Duodenal mucosa (tissue), 2 donors: Measurements from ENCODE around the gene CTDNEP1.

ENCODE experiments used
- H3K27ac ChIP-seq: one replicate; pipeline ENCODE4 v1.7.0; 2013; ENCODE audit warnings: low read depth, low read length
- H3K27me3 ChIP-seq, 2 donors: one replicate each; pipeline ENCODE4 v1.7.0; 2013; ENCODE audit warnings: low read length in 2 of 2, control low read depth in 1 of 2; ENCODE audit not compliant: insufficient read depth in 2 of 2, control insufficient read depth in 1 of 2
- H3K36me3 ChIP-seq, 2 donors: one replicate each; pipeline ENCODE4 v1.7.0; 2013; ENCODE audit warnings: low read length in 2 of 2, control low read depth in 1 of 2; ENCODE audit not compliant: insufficient read depth in 2 of 2, control insufficient read depth in 1 of 2
- H3K4me1 ChIP-seq, 2 donors: one replicate each; pipeline ENCODE4 v1.7.0; 2013; ENCODE audit warnings: low read length in 2 of 2, control low read depth in 1 of 2; ENCODE audit not compliant: insufficient read depth in 2 of 2, control insufficient read depth in 1 of 2
- H3K4me3 ChIP-seq, 2 donors: one replicate each; pipeline ENCODE4 v1.7.0; 2013; ENCODE audit warnings: low read length in 2 of 2, low read depth in 1 of 2
- H3K9ac ChIP-seq, 2 donors: one replicate each; pipeline ENCODE4 v1.7.0; 2013; ENCODE audit warnings: low read length in 2 of 2, low read depth in 1 of 2
- H3K9me3 ChIP-seq, 2 donors: one replicate each; pipeline ENCODE4 v1.7.0; 2013; ENCODE audit warnings: low read length in 2 of 2, control low read depth in 1 of 2; ENCODE audit not compliant: control insufficient read depth in 1 of 2

Gene CTDNEP1

DNA sequence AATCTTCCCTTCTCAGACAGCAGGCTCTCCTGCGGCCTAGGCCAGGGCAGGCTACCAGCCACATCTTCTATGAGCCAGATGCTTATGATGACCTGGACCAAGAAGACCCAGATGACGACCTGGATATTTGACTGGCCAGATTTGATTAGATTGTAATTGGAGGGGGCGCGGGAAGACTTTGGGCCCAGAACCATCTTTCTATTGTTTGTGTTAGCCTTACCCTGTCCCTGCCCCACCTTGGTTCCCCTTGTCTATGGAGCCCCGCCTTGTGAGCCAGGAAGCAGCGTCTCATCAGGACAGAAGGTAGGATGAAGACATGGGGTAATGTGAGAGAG lies 8.0 kb upstream of the CTDNEP1 start:
- Histone ChIP-seq H3K9me3 (no peaks in the 10 kb centered on the region), H3K4me3 (peak overlapping the region; percentile 66 to 92), H3K27me3 (peaks cover 0 to 12% of the 10 kb centered on the region in 2 donors), H3K9ac (peak overlapping the region; percentile 94 to 98), H3K27ac (peak overlapping the region; percentile 86), H3K4me1 (peaks cover 12 to 42% of the 10 kb centered on the region in 2 donors), H3K36me3 (peaks cover 14 to 48% of the 10 kb centered on the region in 2 donors)

DNA sequence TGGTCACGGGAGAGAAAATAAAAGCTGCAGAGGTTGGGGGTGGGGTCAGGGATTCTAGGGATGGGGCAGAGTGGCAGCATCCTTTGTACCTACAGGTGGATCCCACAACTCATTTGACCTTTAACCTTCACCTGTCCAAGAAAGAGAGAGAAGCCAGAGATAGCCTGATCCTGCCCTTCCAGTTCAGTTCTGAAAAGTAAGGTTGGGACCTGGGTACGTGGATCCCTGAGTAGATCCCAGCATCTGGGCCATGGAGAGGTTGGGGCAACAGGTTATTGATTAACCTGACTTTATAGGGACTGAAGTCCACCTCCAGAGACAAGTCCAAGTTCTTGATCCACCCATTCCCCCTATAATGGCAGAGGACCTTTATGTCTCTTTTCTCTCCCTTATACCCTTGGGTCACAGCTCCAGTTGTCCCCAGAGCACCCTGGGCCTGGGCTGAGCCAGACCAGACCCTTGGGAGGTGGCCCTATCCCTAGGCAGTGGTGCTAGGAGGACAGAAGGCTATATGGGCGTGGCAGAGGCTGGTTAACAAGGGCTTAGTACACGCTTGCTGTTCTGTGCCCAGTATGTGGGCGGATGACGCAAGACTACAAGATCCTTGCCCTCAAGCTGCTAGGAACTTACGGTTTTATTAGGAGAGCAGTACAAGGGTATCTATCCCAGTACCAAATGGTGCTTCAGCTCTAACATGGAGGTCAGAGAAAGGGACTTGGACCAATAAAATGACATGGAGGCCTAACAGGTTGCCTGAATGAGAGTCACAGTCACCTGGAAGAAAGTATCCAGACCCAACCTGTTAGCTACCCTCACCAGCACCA lies 7.4 kb upstream of the CTDNEP1 start:
- H3K9me3 ChIP-seq = no peaks in the 10 kb centered on the region
- peaks cover 20 to 53% of the 10 kb centered on the region in 2 donors for H3K36me3 ChIP-seq
- H3K27me3 ChIP-seq = peaks cover 0 to 12% of the 10 kb centered on the region in 2 donors
- H3K4me3 ChIP-seq = peak overlapping the region; percentile 66 to 92
- peaks cover 12 to 48% of the 10 kb centered on the region in 2 donors for H3K4me1 ChIP-seq
- peak overlapping the region; percentile 86 for H3K27ac ChIP-seq
- H3K9ac ChIP-seq = peak overlapping the region; percentile 94 to 98

DNA sequence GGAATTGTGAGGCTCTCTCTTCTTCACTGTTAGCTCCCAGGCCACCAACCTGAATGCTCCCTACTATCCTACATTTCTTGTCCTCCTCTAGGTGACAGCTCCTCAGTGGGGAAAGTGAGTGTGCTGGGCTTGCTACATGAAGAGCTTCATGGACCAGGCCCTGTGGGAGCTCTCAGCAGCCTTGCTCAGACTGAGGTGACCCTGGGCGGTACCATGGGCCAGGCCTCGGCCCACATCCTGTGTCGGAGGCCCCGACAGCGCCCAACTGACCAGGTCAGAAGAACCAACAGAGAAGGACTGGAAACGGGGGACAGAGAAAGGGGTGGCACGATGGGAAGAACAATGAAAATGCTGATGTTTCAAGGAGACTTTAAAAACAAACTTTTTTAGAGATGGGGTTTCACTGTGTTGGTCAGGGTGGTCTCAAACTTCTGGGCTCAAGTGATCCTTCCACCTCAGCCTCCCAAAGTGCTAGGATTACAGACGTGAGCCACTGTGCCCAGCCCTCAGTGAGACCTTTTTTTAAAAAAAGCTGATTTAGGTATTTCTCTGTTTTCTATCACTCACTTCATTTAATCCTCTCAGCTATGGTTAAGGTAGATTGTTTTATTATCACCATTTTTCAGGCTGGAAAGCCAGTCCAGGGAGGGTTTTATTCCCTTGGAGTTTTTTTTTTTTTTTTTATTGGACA lies 5.4 kb upstream of the CTDNEP1 start:
- no peaks in the 10 kb centered on the region for H3K27me3 ChIP-seq
- peaks cover 20 to 53% of the 10 kb centered on the region in 2 donors for H3K36me3 ChIP-seq
- H3K4me1 ChIP-seq = peaks cover 21 to 45% of the 10 kb centered on the region in 2 donors
- no peak overlapping the region for H3K27ac ChIP-seq
- H3K4me3 ChIP-seq = no peak overlapping the region
- no peaks in the 10 kb centered on the region for H3K9me3 ChIP-seq
- H3K9ac ChIP-seq = no peak overlapping the region

DNA sequence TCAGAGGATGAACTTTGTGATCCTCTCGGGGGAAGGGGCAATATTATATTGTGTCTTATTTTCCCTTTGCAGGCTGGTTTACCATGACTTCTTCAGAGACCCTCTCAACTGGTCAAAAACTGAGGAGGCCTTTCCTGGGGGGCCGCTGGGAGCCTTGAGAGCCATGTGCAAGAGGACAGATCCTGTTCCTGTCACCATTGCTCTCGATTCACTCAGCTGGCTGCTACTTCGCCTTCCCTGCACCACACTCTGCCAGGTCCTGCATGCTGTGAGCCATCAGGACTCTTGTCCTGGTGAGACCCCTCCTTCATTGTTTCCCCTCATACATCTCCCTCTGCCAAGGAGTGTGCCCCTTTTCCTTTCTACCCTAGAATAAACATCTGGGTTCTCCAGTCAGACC lies 3.0 kb upstream of the CTDNEP1 start:
- peaks cover 13 to 46% of the 10 kb centered on the region in 2 donors for H3K36me3 ChIP-seq
- H3K4me3 ChIP-seq = no peak overlapping the region
- no peaks in the 10 kb centered on the region for H3K27me3 ChIP-seq
- H3K9ac ChIP-seq = peak overlapping the region in 1 of 2 donors; percentile 32
- H3K27ac ChIP-seq = no peak overlapping the region
- peaks cover 30 to 53% of the 10 kb centered on the region in 2 donors for H3K4me1 ChIP-seq
- H3K9me3 ChIP-seq = no peaks in the 10 kb centered on the region

DNA sequence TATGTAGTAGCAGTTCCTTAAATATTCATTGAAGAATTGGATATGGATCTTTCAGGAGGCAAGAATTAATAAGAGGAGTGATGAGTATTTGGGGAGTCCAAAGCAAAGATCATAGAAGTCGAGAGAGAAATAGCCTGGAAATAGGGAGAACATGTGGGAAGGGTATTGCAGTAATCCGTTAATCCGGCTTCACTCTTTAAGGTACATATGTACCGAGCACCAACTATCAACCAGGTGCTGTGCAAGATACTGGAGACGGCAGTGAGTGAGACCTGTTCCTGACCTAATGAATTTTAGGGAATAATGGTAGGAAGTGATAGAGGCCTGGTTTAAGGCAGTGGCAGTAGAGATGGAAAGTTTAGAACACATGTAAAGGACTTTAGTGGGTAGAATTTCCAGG lies 1.5 kb upstream of the CTDNEP1 start:
- H3K36me3 ChIP-seq = peaks cover 10 to 32% of the 10 kb centered on the region in 2 donors
- peaks cover 24 to 54% of the 10 kb centered on the region in 2 donors for H3K4me1 ChIP-seq
- no peak overlapping the region for H3K27ac ChIP-seq
- peak overlapping the region; percentile 87 to 97 for H3K9ac ChIP-seq
- no peaks in the 10 kb centered on the region for H3K9me3 ChIP-seq
- no peaks in the 10 kb centered on the region for H3K27me3 ChIP-seq
- H3K4me3 ChIP-seq = peak overlapping the region; percentile 79 to 90

DNA sequence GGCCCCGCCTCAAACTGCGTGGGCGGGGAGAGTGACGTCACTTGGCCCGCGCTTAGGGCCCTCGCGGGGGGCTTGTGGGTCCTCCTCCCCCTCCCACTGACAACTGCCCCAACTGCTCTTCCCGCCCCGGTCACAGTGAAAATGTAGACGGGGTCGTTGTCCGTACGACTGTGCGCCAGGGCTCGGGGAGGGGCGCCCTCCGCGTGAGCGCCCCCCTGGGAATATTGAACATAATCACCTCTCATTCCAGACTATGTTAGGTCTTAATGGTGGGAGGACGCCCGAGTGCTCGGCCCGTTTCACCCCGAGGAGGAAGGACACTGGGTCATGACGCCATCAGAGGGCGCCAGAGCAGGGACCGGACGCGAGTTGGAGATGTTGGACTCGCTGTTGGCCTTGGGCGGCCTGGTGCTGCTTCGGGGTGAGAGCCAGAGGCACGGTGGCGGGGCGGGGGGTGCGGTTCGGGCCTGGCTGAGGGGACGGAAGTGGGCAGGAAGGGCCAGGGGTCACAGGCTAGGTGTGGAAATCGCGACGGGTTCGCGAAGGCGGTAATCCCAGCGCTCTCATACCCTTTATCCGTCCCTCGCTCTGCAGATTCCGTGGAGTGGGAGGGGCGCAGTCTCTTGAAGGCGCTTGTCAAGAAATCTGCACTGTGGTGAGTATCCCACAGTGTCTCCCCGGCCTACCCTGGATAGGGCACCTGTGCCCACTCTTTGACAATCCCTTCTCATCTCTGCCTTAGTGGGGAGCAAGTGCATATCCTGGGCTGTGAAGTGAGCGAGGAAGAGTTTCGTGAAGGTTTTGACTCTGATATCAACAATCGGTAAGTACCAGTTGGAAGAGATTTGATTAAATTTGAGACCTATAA lies 876 bp upstream of the CTDNEP1 start, which contains the start of gene ELP5:
Gene ELP5, plus strand, starts transcription at position 40 of the 868 bp plus-strand sequence. Its CDS starts 336 bp downstream, at position 376.
- peak within 1 kb of the TSS; percentile 100 for H3K27ac ChIP-seq
- H3K9me3 ChIP-seq = no peaks in the 10 kb centered on the region
- H3K27me3 ChIP-seq = no peaks in the 10 kb centered on the region
- H3K36me3 ChIP-seq = peaks cover 10 to 28% of the 10 kb centered on the region in 2 donors
- H3K9ac ChIP-seq = peak within 1 kb of the TSS; percentile 89 to 97
- peaks cover 24 to 54% of the 10 kb centered on the region in 2 donors for H3K4me1 ChIP-seq
- peak within 1 kb of the TSS; percentile 79 to 90 for H3K4me3 ChIP-seq

DNA sequence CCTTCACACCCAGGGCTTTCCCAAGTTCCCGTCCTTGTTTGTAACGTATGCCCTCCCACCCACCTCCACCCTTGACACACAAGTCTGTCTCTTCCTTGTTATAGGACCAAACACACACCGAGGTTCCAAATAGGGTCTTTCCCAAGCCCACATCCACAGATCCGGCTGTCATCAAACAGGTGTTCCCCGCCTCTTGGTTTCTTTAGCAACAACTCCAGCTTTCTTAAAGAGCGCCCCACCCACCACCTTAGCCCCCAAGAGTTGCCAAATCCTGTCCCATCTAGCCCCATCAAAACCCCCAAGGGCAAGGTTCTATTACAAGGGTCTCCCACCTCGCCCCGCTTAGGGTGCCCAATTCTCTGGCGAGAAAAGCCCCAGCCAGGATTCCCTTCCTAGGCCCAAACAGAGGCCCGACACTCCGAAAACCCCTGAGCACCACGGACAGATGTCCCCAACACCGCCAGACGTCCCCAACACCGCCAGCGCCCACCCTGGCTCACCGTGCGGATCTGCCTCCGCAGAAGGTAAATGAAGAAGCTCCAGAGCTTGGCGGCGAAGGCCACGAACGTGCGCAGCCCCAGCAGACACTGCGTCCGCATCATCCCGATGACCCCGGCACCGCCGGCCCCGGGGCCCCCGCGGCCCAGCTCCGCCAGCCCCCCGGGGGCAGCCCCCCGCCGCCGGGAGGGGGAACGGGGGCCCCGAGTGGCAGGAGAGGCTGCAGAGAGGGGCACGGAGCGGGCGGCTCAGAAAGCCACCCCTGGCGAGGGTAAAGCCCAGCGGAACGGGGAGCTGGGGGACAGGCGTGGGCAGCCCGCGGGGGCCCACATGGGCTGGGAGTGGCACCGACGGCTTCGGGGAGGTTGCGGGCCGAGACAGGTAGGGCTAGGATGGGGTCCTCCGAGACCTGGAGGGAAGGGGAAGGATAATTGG lies 573 bp downstream of the CTDNEP1 start:
- H3K4me1 ChIP-seq = peaks cover 24 to 46% of the 10 kb centered on the region in 2 donors
- H3K9ac ChIP-seq = peak overlapping the region; percentile 89 to 97
- H3K27me3 ChIP-seq = no peaks in the 10 kb centered on the region
- H3K9me3 ChIP-seq = no peaks in the 10 kb centered on the region
- peaks cover 18 to 29% of the 10 kb centered on the region in 2 donors for H3K36me3 ChIP-seq
- H3K27ac ChIP-seq = peak overlapping the region; percentile 100
- peak overlapping the region; percentile 79 to 90 for H3K4me3 ChIP-seq

DNA sequence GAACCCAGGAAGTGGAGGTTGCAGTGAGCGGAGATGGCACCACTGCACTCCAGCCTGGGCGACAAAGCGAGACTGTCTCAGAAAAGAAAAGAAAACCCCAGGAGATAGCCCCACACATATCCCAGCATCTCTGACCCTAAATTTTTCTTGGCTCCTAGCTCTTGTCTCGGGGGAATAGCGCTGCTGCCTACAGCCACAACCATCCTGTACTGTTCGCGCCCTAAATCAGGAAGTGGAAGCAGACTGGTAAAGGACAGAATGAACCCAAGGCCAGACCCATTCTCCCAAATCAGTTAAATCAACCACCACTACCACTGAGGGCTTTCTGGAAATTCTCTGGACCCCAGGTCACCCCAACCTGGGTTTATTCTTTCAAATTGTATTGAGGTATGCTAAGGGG lies 1.7 kb downstream of the CTDNEP1 start:
- Histone ChIP-seq H3K27ac (no peak overlapping the region), H3K4me1 (peaks cover 24 to 43% of the 10 kb centered on the region in 2 donors), H3K36me3 (peaks cover 20 to 27% of the 10 kb centered on the region in 2 donors), H3K27me3 (no peaks in the 10 kb centered on the region), H3K9me3 (no peaks in the 10 kb centered on the region), H3K4me3 (peak overlapping the region; percentile 79 to 90), H3K9ac (peak overlapping the region; percentile 89 to 97)

DNA sequence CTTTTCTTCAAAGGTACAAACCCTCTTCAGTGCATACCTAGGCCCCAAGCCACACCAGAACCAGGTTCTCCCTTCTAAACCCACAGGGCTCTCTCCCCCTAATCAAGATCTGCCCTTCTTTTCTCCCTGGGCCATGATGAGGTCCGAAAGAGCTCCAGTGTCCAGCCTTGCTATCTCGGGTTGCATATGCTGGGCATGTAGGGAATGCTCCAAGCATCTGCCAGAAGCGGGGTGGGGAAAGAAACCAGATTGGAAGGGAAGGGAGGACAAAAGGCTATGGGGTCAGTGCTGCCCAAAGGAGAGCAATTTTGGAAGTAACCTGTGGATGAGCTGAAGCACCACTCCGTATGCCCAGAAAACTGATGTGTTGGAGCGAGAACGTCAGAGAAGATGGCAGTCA lies 2.3 kb downstream of the CTDNEP1 start:
- Histone ChIP-seq H3K27ac (no peak overlapping the region), H3K9me3 (no peaks in the 10 kb centered on the region), H3K36me3 (peaks cover 16 to 26% of the 10 kb centered on the region in 2 donors), H3K9ac (no peak overlapping the region), H3K4me3 (peak overlapping the region in 1 of 2 donors; percentile 6), H3K4me1 (peaks cover 24 to 36% of the 10 kb centered on the region in 2 donors), H3K27me3 (no peaks in the 10 kb centered on the region)
